ENCODE measurements around the gene RPS6KA5. TPM values are rescaled to one million over a fixed set of nuclear protein-coding genes. Genes with fewer than 3 reads are reported as not detected.

The RPS6KA5 gene
- total and polyA plus RNA-seq, 4 donors: 1.1 to 14.8 (median 5.6) TPM

DNA sequence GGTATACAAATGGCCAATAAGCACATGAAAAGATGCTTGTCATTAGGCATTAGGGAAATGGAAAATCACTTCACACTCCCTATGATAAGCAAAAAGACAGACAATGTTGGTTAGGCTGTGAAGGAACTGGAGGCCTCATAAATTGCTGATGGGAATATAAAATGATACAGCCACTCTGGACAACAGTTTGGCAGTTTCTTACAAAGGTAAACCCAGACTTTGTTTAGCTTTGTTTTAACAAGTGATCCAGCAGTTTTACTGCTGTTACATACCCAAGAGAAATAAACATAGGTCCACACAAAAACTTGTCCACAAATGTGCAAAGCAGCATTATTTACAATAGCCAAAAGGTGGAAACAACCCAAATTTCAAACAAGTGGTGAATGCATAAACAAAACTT is 5.4 kb downstream of the RPS6KA5 start:
- no peaks in the 10 kb centered on the region for H3K9me3 ChIP-seq (ENCODE audit: control insufficient read depth in 4 of 4, insufficient read depth in 3 of 4, low read length in 3 of 4)
- no peak overlapping the region for H3K27ac ChIP-seq (ENCODE audit: low read depth in 1 of 2, low read length in 1 of 2)
- no peak for ATAC-seq (ENCODE audit: insufficient read depth, low FRiP score)
- H3K9ac ChIP-seq (ENCODE audit: insufficient read depth in 1 of 2, low read length in 2 of 2): no peak overlapping the region
- H3K4me1 ChIP-seq (ENCODE audit: control insufficient read depth in 5 of 5, insufficient read depth in 5 of 5, low read length in 5 of 5): no peaks in the 10 kb centered on the region
- no peaks in the 10 kb centered on the region for H3K27me3 ChIP-seq (ENCODE audit: control insufficient read depth in 3 of 3, insufficient read depth in 3 of 3, low read length in 2 of 3)
- TF ChIP-seq, protein P1, sequence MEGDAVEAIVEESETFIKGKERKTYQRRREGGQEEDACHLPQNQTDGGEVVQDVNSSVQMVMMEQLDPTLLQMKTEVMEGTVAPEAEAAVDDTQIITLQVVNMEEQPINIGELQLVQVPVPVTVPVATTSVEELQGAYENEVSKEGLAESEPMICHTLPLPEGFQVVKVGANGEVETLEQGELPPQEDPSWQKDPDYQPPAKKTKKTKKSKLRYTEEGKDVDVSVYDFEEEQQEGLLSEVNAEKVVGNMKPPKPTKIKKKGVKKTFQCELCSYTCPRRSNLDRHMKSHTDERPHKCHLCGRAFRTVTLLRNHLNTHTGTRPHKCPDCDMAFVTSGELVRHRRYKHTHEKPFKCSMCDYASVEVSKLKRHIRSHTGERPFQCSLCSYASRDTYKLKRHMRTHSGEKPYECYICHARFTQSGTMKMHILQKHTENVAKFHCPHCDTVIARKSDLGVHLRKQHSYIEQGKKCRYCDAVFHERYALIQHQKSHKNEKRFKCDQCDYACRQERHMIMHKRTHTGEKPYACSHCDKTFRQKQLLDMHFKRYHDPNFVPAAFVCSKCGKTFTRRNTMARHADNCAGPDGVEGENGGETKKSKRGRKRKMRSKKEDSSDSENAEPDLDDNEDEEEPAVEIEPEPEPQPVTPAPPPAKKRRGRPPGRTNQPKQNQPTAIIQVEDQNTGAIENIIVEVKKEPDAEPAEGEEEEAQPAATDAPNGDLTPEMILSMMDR (IDR thresholded peaks at IDR 0.05; ENCODE audit: control extremely low read depth, extremely low read depth): no peak
- no peaks in the 10 kb centered on the region for H3K36me3 ChIP-seq (ENCODE audit: control insufficient read depth in 4 of 4, insufficient read depth in 4 of 4, low read length in 4 of 4)
- DNase-seq: no peak
- no peak overlapping the region for H3K4me3 ChIP-seq

DNA sequence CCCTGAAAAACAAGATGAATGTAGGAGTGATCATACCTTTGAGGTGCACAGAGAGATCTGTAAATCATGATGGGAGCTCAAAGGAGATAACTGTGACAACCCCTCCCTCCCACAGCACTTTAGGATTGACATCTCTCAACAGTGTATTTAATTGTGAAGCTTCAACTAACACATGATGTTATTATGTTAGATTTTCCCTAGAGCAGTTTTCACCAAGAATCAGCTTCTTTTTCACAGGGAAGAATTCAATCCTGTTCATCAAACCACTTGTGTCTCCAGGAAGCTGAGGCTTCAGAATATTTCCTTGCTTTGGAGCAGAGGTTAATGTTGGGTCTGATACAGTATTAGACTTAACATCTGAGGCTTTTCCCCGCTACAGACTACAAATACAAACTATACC is 11.8 kb downstream of the RPS6KA5 start:
- no peak for DNase-seq
- H3K9ac ChIP-seq (ENCODE audit: insufficient read depth in 1 of 2, low read length in 2 of 2): no peak overlapping the region
- TF ChIP-seq, protein P1 (IDR thresholded peaks at IDR 0.05; ENCODE audit: control extremely low read depth, extremely low read depth): no peak
- no peaks in the 10 kb centered on the region for H3K36me3 ChIP-seq (ENCODE audit: control insufficient read depth in 4 of 4, insufficient read depth in 4 of 4, low read length in 4 of 4)
- no peak for ATAC-seq (ENCODE audit: insufficient read depth, low FRiP score)
- no peaks in the 10 kb centered on the region for H3K27me3 ChIP-seq (ENCODE audit: control insufficient read depth in 3 of 3, insufficient read depth in 3 of 3, low read length in 2 of 3)
- peaks cover 0 to 4% (median 0%) of the 10 kb centered on the region in 5 donors for H3K4me1 ChIP-seq (ENCODE audit: control insufficient read depth in 5 of 5, insufficient read depth in 5 of 5, low read length in 5 of 5)
- no peaks in the 10 kb centered on the region for H3K9me3 ChIP-seq (ENCODE audit: control insufficient read depth in 4 of 4, insufficient read depth in 3 of 4, low read length in 3 of 4)
- WGBS, 2 donors: 96 to 100% methylated on average over 1 of the region's 1 CpG
- H3K27ac ChIP-seq (ENCODE audit: low read depth in 1 of 2, low read length in 1 of 2): no peak overlapping the region
- H3K4me3 ChIP-seq: no peak overlapping the region

DNA sequence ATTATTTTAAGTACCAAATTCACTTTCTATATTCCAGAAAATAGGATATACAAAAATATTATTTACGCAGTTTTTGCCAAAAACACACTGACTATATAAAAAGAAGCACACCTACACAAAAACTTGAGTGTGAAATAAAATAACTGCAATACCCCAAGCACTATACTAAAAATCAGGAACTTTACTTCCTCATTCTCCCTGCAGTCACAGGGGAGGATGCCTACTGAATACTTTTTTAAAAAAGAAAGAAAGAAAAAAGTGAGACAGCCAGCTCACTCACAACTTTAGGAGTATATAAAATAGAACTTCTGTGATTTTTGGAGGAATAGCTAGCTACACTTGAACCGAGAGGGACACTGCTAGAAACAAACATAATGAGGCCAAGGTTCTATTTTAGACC is 12.2 kb downstream of the RPS6KA5 start:
- Histone ChIP-seq H3K9me3 (ENCODE audit: control insufficient read depth in 4 of 4, insufficient read depth in 3 of 4, low read length in 3 of 4) (no peaks in the 10 kb centered on the region), H3K36me3 (ENCODE audit: control insufficient read depth in 4 of 4, insufficient read depth in 4 of 4, low read length in 4 of 4) (no peaks in the 10 kb centered on the region), H3K27me3 (ENCODE audit: control insufficient read depth in 3 of 3, insufficient read depth in 3 of 3, low read length in 2 of 3) (no peaks in the 10 kb centered on the region), H3K27ac (ENCODE audit: low read depth in 1 of 2, low read length in 1 of 2) (no peak overlapping the region), H3K4me3 (no peak overlapping the region), H3K9ac (ENCODE audit: insufficient read depth in 1 of 2, low read length in 2 of 2) (no peak overlapping the region), H3K4me1 (ENCODE audit: control insufficient read depth in 5 of 5, insufficient read depth in 5 of 5, low read length in 5 of 5) (peaks cover 0 to 4% (median 0%) of the 10 kb centered on the region in 5 donors)
- DNase-seq (no peak), ATAC-seq (ENCODE audit: insufficient read depth, low FRiP score) (no peak)
- 61 to 82% methylated on average over 2 of the region's 2 CpGs for WGBS, 2 donors
- TF ChIP-seq, protein P1 (IDR thresholded peaks at IDR 0.05; ENCODE audit: control extremely low read depth, extremely low read depth): no peak

DNA sequence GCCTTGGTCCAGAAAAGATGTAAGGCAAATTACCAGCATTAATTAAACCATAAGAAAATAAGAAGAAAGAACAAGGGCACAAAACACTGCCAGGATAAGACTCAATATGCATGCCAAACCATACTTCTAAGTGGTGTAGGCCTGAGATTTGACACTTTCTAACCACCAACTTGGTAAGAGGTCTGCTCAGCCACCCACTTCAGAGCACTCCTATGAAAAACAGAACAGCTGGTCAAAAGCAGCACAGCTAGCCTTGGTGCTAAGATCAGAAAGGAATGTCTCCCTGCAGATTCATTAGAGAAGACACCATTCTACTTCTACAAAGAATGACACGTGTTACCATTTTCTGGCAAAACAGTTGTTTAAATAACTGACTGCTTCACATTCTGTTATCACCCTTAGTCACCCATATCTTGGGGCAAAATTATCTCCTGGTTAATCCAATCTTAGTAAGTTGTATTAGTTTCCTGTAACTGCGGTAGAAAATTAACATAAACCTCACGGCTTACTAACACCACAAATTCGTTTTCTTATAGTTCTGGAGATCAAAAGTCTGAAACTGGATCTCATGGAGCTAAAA is 13.2 kb downstream of the RPS6KA5 start:
- H3K27ac ChIP-seq (ENCODE audit: low read depth in 1 of 2, low read length in 1 of 2): no peak overlapping the region
- TF ChIP-seq, protein P1 (IDR thresholded peaks at IDR 0.05; ENCODE audit: control extremely low read depth, extremely low read depth): no peak
- no peaks in the 10 kb centered on the region for H3K27me3 ChIP-seq (ENCODE audit: control insufficient read depth in 3 of 3, insufficient read depth in 3 of 3, low read length in 2 of 3)
- no peaks in the 10 kb centered on the region for H3K36me3 ChIP-seq (ENCODE audit: control insufficient read depth in 4 of 4, insufficient read depth in 4 of 4, low read length in 4 of 4)
- no peak for DNase-seq
- no peak overlapping the region for H3K4me3 ChIP-seq
- H3K9ac ChIP-seq (ENCODE audit: insufficient read depth in 1 of 2, low read length in 2 of 2): no peak overlapping the region
- WGBS, 2 donors: 87 to 90% methylated on average over 4 of the region's 4 CpGs
- peaks cover 0 to 4% (median 0%) of the 10 kb centered on the region in 5 donors for H3K4me1 ChIP-seq (ENCODE audit: control insufficient read depth in 5 of 5, insufficient read depth in 5 of 5, low read length in 5 of 5)
- no peaks in the 10 kb centered on the region for H3K9me3 ChIP-seq (ENCODE audit: control insufficient read depth in 4 of 4, insufficient read depth in 3 of 4, low read length in 3 of 4)
- ATAC-seq (ENCODE audit: insufficient read depth, low FRiP score): no peak

All from lung (tissue), 12 donors.